Embryonic facial prominence (tissue), 1 donor: ENCODE results near the gene ENTPD1.

Experiments
- DNase-seq: peaks from one replicate; pipeline ENCODE4 v3.0.0-alpha.2; 2016; ENCODE audit errors: extremely low spot score

ENTPD1 gene

DNA sequence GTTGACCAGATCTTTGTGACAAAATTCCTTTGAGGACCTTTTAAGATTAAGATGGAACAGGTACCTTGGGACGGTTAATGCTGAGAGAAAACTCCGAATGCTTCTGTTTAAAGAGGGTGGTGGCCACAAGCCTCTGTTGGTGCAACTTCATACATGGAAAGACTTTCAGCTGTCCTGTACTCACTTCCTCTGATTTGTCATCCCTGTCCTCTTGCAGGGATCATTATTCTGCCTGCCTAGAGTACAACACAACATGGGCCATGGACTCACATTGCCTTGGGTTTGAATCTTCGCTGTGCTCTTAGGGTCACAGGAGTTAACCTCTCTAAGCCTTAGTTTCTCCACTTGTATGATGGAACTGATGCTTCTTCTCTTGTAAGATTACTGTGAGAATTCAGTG is 75.1 kb downstream of the ENTPD1 start:
- no peak for DNase-seq

DNA sequence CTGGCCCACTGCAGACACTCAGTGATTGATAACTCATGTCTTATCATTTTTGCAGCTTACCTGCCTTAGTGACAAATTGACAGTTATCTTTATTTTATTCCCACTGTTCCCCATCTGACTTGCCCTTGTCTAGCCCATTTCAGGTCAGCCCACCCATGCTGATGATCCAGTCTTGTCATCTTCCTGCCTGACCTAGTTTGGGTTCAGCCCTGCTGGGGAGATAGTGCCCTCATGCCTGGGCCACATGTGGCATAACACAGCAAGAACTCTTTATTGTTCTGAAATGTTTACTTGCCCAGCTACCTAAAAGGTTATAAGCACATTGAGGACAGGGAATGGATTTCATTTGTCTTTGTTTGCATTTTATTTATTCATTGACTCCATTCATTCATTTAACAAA is 75.6 kb downstream of the ENTPD1 start:
- no peak for DNase-seq

DNA sequence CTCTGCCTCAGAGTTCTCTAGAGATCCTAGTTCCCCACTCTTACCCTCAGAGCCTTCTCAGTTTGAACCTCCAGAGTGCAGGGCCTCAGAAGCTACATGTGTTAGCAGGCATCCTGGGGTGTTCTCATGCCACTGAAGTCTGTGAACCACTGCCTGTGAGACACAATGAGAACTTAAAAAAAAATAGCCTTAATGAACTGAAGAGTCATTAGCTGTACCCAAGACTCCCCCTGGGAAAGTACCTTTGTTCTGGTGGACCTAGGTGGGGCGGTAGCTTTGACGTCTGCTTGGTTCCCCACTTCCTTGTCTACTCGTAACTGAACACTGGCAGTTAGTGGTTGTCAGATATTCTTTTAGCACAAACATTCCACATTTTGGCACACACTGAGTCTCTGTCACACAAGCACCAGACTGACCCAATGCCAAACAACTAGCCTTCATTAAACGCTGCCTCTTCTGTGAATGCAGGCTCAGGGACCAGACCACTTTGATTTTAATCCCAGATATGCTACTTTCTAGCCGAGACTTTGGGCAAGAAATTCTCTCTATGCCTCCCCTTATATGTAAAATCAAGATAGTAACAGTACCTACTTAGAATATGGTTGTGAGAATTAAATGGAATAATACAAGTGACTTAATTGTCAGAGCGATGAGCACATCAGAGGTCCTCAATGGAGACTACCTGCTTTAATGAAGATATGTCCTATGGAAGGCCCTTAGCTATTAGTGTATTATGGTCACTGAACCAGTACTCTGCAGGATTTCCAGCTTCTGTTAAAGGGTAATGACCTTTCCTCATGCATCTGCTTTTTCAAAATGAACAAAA is 76.5 kb downstream of the ENTPD1 start:
- no peak for DNase-seq

DNA sequence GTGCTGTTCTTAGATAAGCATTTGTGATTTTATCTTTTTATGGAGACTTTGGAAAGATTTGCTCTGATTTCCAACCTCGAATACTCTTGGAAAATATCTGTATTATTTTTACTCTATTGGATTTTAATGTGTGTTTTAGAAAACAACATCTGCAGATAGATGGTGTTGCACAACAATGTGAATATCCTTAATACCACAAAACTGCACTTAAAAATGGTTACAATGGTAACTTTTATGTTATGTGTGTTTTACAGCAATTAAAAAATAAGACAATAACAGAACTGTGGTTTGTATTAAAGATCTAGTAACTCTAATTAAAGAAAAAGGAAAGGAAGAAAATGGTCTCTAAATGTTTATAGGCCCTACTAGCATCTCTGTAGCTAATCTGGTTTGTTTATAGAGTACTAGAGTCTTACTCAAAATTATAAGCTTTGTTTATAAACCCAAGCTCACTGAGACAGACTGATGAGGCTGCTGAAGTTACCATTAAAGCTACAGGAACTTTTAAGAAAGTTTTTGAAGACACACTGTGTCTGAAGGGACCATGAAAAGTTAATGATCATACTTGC is 77.2 kb downstream of the ENTPD1 start:
- no peak for DNase-seq

DNA sequence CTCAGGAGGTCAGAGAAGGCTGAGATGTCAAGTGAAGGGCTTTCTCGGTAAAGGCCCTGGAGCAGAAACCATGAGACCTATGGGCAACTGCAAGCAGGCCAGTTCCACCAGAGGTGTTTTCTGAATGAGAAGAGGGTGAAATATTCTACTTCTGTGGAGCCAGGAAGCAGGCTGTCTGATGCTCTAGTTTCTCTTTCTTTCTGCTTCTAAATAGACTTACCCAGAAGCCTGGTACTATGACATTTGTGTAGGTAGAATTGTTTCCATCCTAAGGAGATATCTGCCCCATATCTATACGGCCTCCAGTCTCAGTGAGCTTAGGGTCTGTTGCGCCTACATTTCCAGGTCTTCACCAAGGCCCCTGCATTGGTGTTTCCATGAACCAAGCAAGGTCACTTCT is 78.4 kb downstream of the ENTPD1 start:
- DNase-seq, result no peak

DNA sequence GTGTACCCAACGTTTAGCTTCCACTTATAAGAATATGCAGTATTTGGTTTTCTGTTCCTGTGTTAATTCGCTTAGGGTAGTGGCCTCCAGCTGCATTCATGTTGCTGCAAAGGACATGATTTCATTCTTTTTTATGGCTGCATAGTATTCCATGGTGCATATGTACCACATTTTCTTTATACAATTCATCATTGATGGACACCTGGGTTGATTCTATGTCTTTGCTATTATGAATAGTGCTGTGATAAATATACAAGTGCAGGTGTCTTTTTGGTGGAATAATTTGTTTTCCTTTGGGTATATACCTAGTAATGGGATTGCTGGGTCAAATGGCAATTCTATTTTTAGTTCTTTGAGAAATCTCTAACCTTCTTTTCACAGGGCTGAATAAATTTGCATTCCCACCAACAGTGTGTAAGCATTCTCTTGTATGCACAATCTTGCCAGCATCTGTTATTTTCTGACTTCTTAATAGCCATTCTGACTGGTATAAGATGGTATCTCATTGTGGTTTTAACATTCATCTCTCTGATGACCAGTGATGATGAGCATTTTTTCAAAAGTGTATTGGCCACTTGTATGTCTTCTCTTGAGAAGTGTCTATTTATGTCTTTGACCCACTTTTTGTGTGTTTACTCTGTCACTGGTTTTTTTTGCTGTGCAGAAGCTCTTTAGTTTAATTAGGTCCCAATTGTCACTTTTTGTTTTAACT is 79.3 kb downstream of the ENTPD1 start:
- no peak for DNase-seq

DNA sequence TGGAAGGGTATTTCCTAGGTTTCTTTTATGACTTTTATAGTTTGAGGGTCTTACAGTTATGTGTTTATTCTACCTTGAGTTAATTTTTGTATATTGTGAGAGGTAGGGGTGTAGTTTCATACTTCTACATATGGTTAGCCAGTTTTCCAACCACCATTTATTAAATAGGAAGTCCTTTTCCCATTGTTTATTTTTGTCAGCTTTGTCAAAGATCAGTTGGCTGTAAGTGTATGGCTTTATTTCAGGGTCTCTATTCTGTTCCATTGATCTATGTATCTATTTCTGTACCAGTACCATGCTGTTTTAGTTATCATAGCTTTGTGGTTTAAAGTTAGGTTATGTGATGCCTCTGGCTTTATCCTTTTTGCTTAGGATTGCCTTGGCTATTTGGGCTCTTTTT is 79.9 kb downstream of the ENTPD1 start:
- no peak for DNase-seq

DNA sequence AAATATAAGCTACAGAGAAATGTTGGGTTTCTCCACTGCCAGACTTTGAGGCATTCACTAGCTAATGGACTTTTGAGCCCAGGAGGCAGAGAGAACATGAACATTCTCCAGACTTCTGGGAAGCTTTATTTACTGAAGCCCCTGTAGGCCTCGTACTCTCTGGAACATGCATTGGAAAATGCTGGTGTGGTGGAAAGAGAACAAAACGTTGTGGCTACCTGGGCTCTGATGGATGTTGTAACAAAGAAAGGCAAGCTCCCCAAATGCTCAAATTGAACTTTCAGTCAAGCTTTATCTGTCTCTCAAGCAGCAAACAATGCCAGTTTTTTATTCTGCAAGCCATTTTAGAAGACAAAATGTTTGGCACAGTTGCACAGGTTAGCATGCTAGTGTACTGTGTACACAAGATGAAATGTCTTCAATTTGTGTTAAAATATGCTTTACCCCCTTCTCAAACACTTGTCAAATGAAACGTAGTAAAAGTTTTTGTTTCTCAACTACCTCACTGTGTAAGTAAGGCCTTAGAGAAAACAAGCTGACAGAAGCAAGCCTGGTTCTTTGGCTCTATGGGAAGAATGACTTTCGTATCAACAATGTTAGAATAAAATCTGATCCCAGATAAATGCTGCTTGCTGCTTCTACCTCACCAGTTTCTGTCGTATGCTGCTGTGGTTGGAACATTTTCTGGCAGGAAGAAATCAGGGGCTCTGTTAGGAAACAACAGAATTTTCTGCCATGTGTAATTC is 80.8 kb downstream of the ENTPD1 start:
- no peak for DNase-seq

DNA sequence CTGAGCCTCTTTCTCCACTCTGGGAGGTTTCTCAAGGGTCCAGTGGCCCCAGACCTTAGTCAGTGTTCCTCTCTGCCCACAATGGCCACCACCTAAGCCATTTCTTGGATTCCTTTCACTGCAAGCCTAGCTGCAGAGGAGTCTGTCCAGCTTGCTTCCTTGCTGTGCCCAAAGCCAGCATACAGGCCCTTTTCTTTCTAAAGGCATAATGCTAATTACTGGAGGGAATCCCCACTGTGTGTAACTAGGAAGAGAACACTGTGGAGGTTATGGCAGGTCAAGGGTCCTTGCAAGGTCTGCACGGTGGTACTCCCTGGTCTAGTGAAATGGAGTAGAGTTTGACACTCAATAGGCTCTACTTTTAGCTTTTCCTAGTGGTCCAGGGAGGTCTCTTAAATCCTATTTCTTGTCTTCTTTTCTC is 81.4 kb downstream of the ENTPD1 start:
- no peak for DNase-seq

DNA sequence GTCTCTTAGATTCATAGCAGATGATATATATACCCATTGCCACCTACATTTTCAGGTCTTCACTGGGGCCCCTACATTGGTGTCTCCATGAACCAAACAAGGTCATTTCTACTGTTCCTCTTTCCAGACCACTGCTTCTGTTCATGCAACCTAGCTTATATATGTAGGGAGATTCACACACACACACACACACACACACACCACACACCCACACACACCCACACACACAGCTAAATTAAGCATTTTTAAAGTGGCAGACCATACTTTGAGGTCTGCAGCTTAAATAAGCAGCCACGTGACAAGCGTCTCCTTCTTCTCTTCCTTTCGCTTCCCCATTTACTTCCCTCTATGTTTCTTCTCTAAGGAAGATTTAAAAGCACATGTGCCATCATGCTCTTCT is 81.8 kb downstream of the ENTPD1 start:
- DNase-seq, result no peak

DNA sequence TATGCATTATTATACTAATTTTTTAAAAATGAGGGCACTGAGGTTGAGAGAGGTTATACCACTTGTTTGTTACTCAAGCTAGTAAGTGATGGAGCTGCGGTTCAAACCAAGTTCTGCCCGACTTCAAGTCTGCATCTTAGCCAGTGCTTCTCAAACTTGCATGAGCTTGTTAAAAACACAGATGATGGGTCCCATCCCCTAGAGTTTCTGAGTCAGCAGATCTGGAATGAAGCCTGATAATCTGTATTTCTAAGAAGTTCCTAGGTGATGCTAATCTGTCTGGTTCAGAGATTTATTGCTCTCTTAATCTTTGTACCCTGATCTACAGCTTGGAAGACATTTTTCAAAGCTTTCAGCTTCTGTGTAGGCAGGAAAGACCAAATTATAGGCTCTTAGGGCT is 84.2 kb downstream of the ENTPD1 start:
- DNase-seq, result no peak

DNA sequence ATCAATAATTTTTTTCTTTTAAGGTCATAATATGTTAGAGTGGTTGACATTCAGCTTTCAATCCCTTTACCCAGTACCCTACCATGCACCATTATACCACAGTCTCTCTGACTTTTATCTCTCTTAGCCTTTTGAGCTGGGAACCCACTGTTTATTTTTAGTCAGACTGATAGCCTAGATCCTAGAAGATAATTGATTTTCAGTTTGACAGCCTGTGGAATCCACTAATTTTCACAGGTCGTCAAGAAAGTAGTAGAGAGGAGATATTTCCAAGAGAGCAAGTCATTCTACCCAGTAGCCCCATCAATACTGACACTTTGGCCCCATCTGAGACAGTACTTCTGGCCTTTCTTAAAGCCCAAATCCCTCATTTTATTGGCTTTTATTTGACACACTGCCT is 84.7 kb downstream of the ENTPD1 start:
- DNase-seq, result no peak

DNA sequence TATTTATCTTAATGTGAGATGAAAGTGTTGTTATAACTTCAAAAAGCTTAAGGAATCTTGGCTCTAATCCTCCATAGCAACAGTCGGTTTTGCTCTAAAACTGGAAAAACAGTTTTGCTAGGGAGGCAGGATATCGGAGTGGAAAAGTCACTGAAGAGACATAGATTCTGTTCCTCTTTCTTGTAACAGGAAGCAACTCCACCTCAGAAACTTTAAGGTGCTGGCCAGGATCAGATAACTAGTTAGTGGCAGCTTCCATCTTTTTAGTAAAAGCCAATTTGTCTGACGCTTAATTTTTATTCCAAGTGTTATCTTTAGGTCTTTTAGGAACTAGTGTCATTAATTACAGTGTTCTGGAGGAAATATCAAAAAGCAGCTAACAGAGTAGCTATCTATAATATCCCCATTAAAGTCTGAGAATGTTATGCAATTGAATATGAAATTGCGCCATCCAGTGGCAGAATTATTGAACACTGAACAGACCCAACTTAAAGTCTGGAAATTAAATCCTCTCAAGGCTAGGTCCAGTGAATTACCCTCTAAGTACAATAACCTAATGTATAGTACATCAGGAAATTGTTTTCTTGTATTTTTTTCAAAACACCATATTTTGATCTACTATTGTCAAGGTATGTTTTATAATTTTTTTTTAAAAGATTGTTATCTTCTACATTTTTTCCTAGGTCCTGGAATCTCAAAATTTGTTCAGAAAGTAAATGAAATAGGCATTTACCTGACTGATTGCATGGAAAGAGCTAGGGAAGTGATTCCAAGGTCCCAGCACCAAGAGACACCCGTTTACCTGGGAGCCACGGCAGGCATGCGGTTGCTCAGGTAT is 85.9 kb downstream of the ENTPD1 start:
- DNase-seq, result no peak

DNA sequence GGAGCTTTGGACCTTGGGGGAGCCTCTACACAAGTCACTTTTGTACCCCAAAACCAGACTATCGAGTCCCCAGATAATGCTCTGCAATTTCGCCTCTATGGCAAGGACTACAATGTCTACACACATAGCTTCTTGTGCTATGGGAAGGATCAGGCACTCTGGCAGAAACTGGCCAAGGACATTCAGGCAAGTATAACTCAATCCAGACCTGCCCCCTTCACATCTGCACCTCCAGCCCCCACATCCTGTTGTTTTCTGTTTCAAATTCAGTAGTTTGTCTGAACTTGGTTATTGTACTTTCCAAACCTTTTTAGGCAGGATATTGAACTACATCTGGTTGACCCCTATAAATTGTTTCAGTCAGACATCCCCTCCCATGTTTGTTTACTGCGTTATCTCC is 89.4 kb downstream of the ENTPD1 start:
- DNase-seq, result no peak

DNA sequence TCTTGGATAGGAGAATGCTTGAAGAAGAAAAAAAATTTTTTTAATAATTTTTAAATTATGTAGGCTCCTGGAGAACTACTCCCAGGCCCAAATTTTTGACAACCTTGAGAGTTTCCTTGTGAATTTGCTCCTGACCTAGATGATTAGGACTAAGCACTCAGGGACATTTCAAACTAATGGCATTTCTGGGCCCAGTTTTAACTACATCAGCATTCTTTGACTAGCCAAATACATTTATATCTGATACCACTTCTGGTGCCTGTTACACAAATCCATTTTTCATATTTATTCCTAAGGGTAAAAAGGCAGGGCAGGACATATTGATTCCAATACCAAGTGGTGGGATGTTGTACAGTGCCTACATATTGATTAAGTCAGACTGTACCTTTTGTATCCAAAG is 91.0 kb downstream of the ENTPD1 start:
- no peak for DNase-seq

DNA sequence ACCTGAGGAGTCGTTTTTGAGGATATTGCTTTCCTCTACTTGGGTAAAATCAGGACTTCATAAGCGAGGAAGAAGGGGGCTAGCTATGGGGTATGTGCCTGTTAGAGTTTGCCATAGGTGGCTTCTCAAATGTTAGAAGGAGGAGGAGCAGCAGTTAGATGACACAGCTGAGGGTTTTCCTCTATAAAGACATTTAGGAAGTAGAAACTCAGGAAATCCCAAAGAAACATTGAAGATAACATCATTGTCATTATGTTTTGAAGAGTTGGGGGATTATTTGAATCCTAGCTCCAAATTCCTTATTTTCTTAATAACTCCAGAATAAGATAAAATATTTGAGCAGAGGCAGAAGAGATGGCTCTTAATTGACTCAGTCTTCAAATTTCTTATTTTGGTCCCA is 92.9 kb downstream of the ENTPD1 start:
- DNase-seq, result no peak

DNA sequence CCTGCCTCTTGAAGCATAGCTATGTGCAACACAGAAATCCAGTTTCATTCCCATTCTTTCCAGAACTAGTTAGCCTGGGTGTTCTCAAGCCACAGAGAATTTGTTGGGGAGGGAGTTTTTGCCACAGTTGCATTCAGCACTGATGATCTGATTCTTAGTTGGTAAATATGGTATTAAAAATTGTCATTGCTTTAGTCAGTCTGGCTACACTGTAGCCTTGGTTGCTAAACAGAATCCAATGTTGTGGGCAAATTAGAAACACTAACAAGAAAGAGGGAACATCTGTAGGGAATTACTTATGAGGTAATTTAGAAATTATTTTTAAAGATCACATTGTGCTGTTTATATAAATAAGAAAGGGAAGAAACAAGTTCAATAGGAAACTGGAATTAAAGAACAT is 94.8 kb downstream of the ENTPD1 start:
- DNase-seq, result peak; percentile 20

DNA sequence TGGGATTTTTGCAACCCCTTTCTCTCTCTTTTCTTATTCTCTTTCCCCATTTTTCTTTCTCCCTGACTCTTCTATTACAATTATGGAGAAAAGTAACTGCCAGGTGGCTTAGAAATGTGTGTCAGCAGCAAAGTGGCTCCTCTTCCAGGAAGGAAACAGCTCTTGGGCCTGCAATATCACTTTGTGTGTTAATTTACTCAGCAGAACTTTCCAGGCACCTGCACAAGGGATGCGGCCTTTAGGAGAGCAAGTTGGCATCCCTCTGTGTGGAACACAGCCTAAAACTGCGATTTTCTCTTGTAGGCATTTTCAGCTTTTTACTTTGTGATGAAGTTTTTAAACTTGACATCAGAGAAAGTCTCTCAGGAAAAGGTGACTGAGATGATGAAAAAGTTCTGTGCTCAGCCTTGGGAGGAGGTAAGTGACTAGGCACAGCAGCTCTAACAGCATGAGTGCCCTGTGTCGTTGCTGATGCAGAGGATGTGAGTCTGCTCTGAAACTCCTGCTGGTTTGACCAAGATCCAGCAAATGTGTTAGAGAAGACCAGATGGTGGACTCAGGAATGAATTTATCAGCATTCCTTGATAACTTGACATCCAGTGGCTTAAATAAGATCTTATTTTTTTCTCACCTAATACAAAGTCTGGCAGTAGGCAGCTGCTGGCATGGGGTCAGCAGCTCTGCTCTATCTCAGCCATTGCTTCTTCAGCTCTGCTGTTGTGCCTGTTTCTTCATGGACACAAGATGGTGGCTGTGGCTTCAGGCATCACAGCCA is 104.4 kb downstream of the ENTPD1 start:
- no peak for DNase-seq

DNA sequence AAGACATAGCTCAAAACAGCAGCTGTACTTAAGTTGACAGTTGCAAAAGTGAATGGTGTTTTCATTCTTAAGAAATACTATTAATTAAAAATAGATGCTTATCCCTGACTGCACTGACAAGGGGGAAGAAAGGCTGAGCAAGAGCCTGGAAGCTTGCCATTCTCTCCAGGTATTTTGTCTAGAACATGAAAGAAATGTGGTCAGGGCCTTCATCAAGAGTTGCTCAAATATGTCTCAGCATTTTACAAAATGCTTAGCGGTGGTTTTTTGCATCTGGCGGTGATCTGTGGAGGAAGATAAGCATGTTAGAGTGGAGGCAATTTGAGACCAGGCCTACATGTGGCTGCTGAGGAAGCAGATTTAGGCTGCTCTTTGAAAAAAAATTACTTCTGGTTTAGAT is 105.4 kb downstream of the ENTPD1 start:
- no peak for DNase-seq

DNA sequence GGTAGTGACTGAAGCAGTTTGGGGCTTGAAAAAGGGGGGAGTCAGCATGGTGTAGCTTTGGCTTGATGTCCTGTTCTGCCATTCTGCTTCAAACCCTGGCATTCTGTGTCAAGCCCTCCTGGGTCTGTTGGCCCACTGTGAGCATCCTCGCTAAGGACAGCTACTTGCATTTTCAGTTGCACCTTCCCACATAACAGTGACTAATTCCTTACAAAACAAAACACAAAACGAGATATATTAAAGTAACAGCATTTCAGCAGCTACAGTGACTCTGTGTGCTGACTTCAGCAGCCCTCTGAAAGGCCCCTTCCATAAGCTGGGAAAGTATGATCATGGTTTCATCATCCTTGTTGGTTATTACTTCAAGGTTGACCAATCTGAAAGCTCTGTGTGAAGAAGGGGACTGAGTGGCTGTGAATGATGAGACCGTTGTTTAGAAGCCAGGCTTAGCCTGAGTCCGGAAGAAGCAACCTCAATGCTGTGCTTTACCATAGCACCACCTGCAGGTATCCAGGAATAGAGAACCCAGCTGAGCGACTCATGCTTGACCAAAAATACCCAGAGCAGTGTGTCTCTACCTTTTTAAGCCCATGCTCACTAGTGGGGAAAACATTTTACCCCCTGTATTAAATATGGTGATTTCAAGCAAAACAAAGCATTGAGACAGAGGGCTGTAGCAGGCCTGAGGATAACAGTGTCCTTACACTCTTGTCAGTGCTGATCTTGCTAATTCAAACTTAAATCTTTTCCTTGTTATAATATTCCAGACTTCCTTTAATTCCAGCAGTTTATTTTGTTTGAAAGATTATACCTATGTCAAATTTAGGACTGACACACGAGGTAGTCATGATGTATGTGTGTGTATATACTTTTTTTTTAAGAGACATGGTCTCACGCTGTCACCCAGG is 109.2 kb downstream of the ENTPD1 start:
- no peak for DNase-seq
